Left renal cortex interstitium (tissue), 4 donors: Measurements from ENCODE around the gene SPRYD7. TPM values are rescaled to one million over a fixed set of nuclear protein-coding genes. Genes with fewer than 3 reads are reported as not detected.

ENCODE experiments used
- DNase-seq, 4 donors: peaks; one replicate each; pipeline ENCODE4 v3.0.0-alpha.2; 2013; ENCODE audit warnings: low read depth in 4 of 4, low spot score in 2 of 4, missing footprints in 1 of 4
- polyA plus RNA-seq, 4 donors: library from polyadenylated mRNA; unstranded; fragments of 120-200 nt; gene quantifications; one replicate each; pipeline ENCODE4 v1.2.1, GENCODE V29; 2013; ENCODE audit not compliant: insufficient read length in 4 of 4

SPRYD7 gene
- polyA plus RNA-seq, 4 donors = 9.4 to 13.7 (median 12.4) TPM

- no peak for DNase-seq
These were observed 68.3 kb downstream of the SPRYD7 start for GRCh38 chr13:49867834-49868233.

GRCh38 chr13:49865218-49865617, 70.9 kb downstream of the SPRYD7 start:
- DNase-seq = no peak

GRCh38 chr13:49864509-49864908, 71.6 kb downstream of the SPRYD7 start:
- DNase-seq = no peak

Other genes with a start within 250 kb of the SPRYD7 start
- 10 to 100 TPM; 45.2 to 65.8 (median 54.0) TPM for gene EBPL, start 244.9 kb downstream of the SPRYD7 start, polyA plus RNA-seq
- gene KPNA3, start 143.7 kb downstream of the SPRYD7 start, polyA plus RNA-seq = 10 to 100 TPM; 26.7 to 36.3 (median 34.8) TPM
- gene TRIM13, start 60.7 kb upstream of the SPRYD7 start, polyA plus RNA-seq = 10 to 100 TPM; 42.8 to 51.8 (median 46.5) TPM
- 1 to 10 TPM; 1.1 to 2.2 (median 2.0) TPM for gene KCNRG, start 79.1 kb upstream of the SPRYD7 start, polyA plus RNA-seq